DND-41 (cell line): ENCODE measurements around the gene CLK1.
"Not testable (repeated sequence)": the region's sequence is repeated elsewhere in the genome, so short reads cannot be mapped to it uniquely, and the experiment has no call there.

ENCODE experiments used
- EZH2 ChIP-seq: IDR thresholded peaks from 3 replicates; pipeline ENCODE4 v1.6.1; 2012; ENCODE audit warnings: borderline replicate concordance, low read depth, mild to moderate bottlenecking, moderate library complexity, low read length, inconsistent platforms; ENCODE audit not compliant: severe bottlenecking
- TF ChIP-seq, protein P1 (sequence below): IDR thresholded peaks from 2 replicates; pipeline ENCODE4 v1.5.1; 2012; ENCODE audit warnings: borderline replicate concordance, low read length, moderate library complexity, mild to moderate bottlenecking; ENCODE audit not compliant: poor library complexity, severe bottlenecking; ENCODE audit errors: extremely low read depth

DNA sequence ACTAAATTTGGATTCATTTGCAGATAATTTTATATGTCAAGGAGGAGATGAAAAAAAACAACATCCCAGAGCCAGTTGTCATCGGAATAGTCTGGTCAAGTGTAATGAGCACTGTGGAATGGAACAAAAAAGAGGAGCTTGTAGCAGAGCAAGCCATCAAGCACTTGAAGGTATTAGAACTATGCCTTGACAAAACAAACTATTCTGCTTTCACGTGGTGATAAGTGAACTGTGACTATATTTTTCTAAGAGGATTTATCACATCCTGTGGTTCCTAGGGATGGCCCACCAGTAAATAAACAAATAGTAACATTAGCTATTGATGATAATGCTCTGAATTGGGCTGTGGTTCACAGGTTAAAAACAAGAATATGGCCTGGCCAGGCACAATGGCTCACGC is 45.7 kb downstream of the CLK1 start:
- TF ChIP-seq, protein P1, sequence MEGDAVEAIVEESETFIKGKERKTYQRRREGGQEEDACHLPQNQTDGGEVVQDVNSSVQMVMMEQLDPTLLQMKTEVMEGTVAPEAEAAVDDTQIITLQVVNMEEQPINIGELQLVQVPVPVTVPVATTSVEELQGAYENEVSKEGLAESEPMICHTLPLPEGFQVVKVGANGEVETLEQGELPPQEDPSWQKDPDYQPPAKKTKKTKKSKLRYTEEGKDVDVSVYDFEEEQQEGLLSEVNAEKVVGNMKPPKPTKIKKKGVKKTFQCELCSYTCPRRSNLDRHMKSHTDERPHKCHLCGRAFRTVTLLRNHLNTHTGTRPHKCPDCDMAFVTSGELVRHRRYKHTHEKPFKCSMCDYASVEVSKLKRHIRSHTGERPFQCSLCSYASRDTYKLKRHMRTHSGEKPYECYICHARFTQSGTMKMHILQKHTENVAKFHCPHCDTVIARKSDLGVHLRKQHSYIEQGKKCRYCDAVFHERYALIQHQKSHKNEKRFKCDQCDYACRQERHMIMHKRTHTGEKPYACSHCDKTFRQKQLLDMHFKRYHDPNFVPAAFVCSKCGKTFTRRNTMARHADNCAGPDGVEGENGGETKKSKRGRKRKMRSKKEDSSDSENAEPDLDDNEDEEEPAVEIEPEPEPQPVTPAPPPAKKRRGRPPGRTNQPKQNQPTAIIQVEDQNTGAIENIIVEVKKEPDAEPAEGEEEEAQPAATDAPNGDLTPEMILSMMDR, result not testable (repeated sequence)
- TF ChIP-seq EZH2, result not testable (repeated sequence)
